Osteocyte (in vitro differentiated cells): ENCODE results near the gene ATP7B. TPM values are rescaled to one million over a fixed set of nuclear protein-coding genes. Genes with fewer than 3 reads are reported as not detected.
"Not testable (repeated sequence)": the region's sequence is repeated elsewhere in the genome, so short reads cannot be mapped to it uniquely, and the experiment has no call there.

Experiments
- DNase-seq: peaks from one replicate; pipeline ENCODE4 v3.0.0; 2021; ENCODE audit warnings: mixed read lengths; ENCODE audit not compliant: unreplicated experiment; ENCODE audit errors: extremely low spot score
- H3K27ac Mint-ChIP-seq: one replicate; pipeline ENCODE4 v1.8.0; 2021; ENCODE audit warnings: mild to moderate bottlenecking, mixed read lengths; ENCODE audit not compliant: unreplicated experiment
- H3K27me3 Mint-ChIP-seq: one replicate; pipeline ENCODE4 v1.8.0; 2021; ENCODE audit warnings: mixed read lengths; ENCODE audit not compliant: unreplicated experiment
- H3K36me3 Mint-ChIP-seq: one replicate; pipeline ENCODE4 v1.8.0; 2021; ENCODE audit warnings: mixed read lengths; ENCODE audit not compliant: unreplicated experiment
- H3K4me1 Mint-ChIP-seq: one replicate; pipeline ENCODE4 v1.8.0; 2021; ENCODE audit warnings: mixed read lengths; ENCODE audit not compliant: unreplicated experiment
- H3K4me3 Mint-ChIP-seq: one replicate; pipeline ENCODE4 v1.8.0; 2021; ENCODE audit warnings: mild to moderate bottlenecking, moderate library complexity, mixed read lengths; ENCODE audit not compliant: unreplicated experiment
- H3K9me3 Mint-ChIP-seq: one replicate; pipeline ENCODE4 v1.8.0; 2021; ENCODE audit warnings: mixed read lengths; ENCODE audit not compliant: unreplicated experiment
- total RNA-seq: library from RNA; stranded (reverse); gene quantifications from 2 replicates; pipeline ENCODE4 v1.2.1, GENCODE V29; 2021
- TF ChIP-seq, protein P1 (sequence below): fragments of 200-600 bp; sonication (generic); IDR thresholded peaks from 2 replicates; pipeline ENCODE4 v1.5.0; 2021; ENCODE audit warnings: antibody characterized with exemption, mild to moderate bottlenecking, moderate library complexity

ATP7B gene
- total RNA-seq, 1 donor from 2014 or later = 10.4 TPM

DNA sequence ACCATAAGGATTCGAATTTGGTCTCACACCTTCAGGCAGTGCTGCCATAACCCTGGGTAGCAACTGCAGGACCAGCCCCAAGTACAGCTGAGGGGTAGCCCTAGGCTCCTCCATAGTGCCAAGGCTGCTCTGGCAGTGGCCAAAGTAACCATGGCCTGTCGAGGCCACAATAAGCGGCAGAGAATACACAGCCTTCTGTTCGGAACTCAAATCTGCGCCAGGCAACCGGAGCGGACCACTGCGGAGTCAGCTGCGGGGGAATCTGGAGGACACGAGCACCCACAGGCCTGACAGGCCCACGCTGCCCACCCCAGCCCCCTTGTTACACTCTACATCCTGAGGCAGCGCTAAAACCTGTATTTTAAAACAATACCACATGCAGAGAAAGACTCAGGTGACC is 100.7 kb downstream of the ATP7B start:
- H3K4me3 Mint-ChIP-seq = no peak overlapping the region
- H3K27ac Mint-ChIP-seq = no peak overlapping the region

DNA sequence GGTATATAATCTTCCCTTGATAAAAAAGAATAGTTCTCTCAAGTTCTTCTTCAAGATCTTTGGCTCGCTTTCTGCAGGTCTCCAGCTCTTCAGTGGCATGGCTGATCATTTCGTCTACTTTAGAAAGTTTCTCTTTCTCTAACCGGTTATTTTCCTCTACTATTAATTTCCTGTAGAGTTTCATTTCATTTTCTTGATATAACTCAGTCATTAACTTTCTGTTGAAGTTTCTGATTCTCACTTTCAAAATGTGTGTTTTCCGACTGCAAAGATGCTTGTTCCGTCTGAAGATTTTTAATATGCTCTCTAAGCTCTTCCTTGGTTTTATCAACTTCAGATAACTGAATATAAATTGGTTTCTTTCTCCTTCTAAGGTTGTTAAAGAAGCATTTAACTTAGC is 102.0 kb downstream of the ATP7B start:
- peaks cover 16% of the 10 kb centered on the region for H3K4me1 Mint-ChIP-seq
- H3K27ac Mint-ChIP-seq, H3K9me3 Mint-ChIP-seq, DNase-seq, H3K4me3 Mint-ChIP-seq, H3K36me3 Mint-ChIP-seq: not testable (repeated sequence)
- H3K27me3 Mint-ChIP-seq = peaks cover 19% of the 10 kb centered on the region

More for the DNA sequence above, 100.7 kb downstream of the ATP7B start:
- TF ChIP-seq, protein P1, sequence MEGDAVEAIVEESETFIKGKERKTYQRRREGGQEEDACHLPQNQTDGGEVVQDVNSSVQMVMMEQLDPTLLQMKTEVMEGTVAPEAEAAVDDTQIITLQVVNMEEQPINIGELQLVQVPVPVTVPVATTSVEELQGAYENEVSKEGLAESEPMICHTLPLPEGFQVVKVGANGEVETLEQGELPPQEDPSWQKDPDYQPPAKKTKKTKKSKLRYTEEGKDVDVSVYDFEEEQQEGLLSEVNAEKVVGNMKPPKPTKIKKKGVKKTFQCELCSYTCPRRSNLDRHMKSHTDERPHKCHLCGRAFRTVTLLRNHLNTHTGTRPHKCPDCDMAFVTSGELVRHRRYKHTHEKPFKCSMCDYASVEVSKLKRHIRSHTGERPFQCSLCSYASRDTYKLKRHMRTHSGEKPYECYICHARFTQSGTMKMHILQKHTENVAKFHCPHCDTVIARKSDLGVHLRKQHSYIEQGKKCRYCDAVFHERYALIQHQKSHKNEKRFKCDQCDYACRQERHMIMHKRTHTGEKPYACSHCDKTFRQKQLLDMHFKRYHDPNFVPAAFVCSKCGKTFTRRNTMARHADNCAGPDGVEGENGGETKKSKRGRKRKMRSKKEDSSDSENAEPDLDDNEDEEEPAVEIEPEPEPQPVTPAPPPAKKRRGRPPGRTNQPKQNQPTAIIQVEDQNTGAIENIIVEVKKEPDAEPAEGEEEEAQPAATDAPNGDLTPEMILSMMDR = no peak
- no peak for DNase-seq
- peaks cover 19% of the 10 kb centered on the region for H3K27me3 Mint-ChIP-seq
- no peaks in the 10 kb centered on the region for H3K36me3 Mint-ChIP-seq
- peaks cover 16% of the 10 kb centered on the region for H3K4me1 Mint-ChIP-seq
- H3K9me3 Mint-ChIP-seq = no peaks in the 10 kb centered on the region

DNA sequence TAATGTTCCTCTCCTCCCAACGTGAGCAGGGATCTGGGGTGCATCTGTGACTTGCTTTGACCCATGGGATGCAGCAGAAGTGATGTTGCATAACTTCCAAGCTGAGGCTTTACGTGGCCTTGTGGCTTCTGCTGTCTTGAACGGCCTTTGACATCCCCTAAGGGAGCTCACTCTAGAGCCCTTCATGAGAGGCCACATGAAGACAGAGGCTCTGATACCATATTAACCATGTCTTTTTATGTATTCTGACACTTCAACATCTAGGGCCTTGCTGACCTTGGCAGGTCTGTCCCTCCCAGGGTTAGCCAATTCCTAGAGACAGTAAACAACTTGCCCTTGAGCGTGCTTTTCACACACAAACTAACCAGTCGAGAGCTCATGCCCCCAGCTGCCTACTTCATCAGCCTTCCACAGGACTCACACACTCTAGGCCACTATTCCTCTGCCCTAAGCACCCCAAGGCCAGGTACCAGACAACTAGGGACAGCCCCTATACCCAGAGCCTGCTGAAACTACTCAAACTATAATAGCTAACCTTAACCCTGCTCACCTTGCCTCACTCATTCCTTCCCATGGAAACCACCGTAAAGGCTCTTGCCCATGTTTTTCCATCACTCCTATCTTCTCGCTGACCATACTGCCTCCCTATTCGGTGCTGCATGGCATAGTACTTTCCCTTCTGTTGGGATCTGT is 104.1 kb downstream of the ATP7B start:
- no peak overlapping the region for H3K4me3 Mint-ChIP-seq
- H3K9me3 Mint-ChIP-seq = no peaks in the 10 kb centered on the region
- H3K27me3 Mint-ChIP-seq = peaks cover 16% of the 10 kb centered on the region
- TF ChIP-seq, protein P1 = no peak
- DNase-seq = no peak
- H3K4me1 Mint-ChIP-seq = peaks cover 16% of the 10 kb centered on the region
- H3K27ac Mint-ChIP-seq = no peak overlapping the region
- no peaks in the 10 kb centered on the region for H3K36me3 Mint-ChIP-seq

DNA sequence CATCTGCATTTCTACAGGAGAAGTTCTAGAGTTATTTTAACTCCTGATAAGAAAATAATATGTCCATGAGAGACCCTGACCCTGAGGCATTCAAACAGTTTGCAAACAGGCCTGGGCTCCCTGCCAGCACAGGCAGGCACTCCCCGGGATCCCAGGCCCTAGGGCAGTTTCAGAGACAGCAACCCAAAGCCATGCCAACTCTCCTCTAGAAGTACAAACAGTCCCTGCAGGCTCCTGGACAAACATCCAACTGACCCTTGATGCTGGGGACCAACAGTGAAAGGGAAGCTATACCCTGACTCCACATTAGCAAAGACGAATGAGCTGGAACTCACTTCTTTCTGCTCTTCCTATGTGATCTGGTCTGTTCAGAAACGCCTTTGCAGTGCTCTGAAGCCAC is 104.7 kb downstream of the ATP7B start:
- Mint-ChIP-seq H3K36me3 (no peaks in the 10 kb centered on the region), H3K27me3 (peaks cover 13% of the 10 kb centered on the region), H3K27ac (no peak overlapping the region), H3K4me1 (peaks cover 16% of the 10 kb centered on the region), H3K4me3 (no peak overlapping the region), H3K9me3 (no peaks in the 10 kb centered on the region)
- TF ChIP-seq, protein P1 = no peak
- no peak for DNase-seq

DNA sequence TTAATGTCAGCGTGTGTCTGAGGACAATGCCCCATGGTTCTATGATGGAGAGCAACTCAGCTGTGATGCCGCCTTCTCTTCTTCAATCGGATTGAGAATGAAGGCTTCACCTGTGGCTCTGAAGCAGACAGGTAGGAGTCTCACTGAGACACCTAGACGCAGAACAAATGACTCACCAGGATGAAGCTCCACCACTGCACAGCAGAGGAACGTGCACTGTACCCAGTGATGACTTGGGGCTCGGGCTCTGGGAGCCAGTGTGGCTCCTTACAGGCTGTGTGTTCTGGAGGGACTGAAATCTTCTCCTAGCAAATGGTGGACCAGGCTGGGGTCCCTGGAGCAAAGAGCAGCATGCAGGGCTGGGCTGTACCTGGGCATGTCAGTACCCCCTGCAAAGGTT is 105.5 kb downstream of the ATP7B start:
- TF ChIP-seq, protein P1 = no peak
- Mint-ChIP-seq H3K4me3 (no peak overlapping the region), H3K36me3 (no peaks in the 10 kb centered on the region), H3K4me1 (peaks cover 16% of the 10 kb centered on the region), H3K27me3 (peaks cover 12% of the 10 kb centered on the region), H3K9me3 (no peaks in the 10 kb centered on the region), H3K27ac (no peak overlapping the region)
- no peak for DNase-seq
